M059J (cell line): ENCODE measurements around the gene EIF6. TPM values are rescaled to one million over a fixed set of nuclear protein-coding genes. Genes with fewer than 3 reads are reported as not detected.
"Not testable (repeated sequence)": the region's sequence is repeated elsewhere in the genome, so short reads cannot be mapped to it uniquely, and the experiment has no call there.

Source experiments
- DNase-seq: peaks from one replicate; pipeline ENCODE4 v3.0.0-alpha.2; 2012; ENCODE audit warnings: low read depth
- total RNA-seq: library from RNA; depleted of rRNA; stranded (reverse); fragments of >200 nt; shearing (Covaris generic); gene quantifications from 2 replicates; pipeline ENCODE4 v1.2.3, GENCODE V29; 2014

EIF6 gene
- total RNA-seq, 1 experiment from 2014 or later = 303 TPM

- DNase-seq = no peak
Measured at GRCh38 chr20:35279533-35280174, 4.9 kb downstream of the EIF6 start.

GRCh38 chr20:35279040-35279439, 5.5 kb downstream of the EIF6 start:
- peak; percentile 32 for DNase-seq

GRCh38 chr20:35277531-35278395, 6.8 kb downstream of the EIF6 start, which contains the start of gene MMP24OS:
TSS of gene MMP24OS (minus strand) at chr20:35278122. CDS start at chr20:35277929, 193 bp downstream.
- peak; percentile 89 for DNase-seq

GRCh38 chr20:35277127-35277526, 7.4 kb downstream of the EIF6 start:
- no peak for DNase-seq

GRCh38 chr20:35276408-35276807, 8.2 kb downstream of the EIF6 start:
- no peak for DNase-seq

GRCh38 chr20:35275741-35276251, 8.8 kb downstream of the EIF6 start:
- DNase-seq = no peak

- DNase-seq = no peak
Measured at GRCh38 chr20:35274172-35275092, 10.1 kb downstream of the EIF6 start.

- DNase-seq = no peak
Measured at GRCh38 chr20:35273449-35274171, 11.0 kb downstream of the EIF6 start.

- peak; percentile 52 for DNase-seq
Measured at GRCh38 chr20:35271904-35272303, 12.7 kb downstream of the EIF6 start.

- DNase-seq = no peak
Measured at GRCh38 chr20:35271073-35271882, 13.3 kb downstream of the EIF6 start.

- DNase-seq = no peak
Measured at GRCh38 chr20:35270021-35270902, 14.3 kb downstream of the EIF6 start.

- peak; percentile 69 for DNase-seq
Measured at GRCh38 chr20:35269055-35269781, 15.4 kb downstream of the EIF6 start.

- no peak for DNase-seq
Measured at GRCh38 chr20:35267092-35267491, 17.5 kb downstream of the EIF6 start.

- DNase-seq = peak; percentile 48
Measured at GRCh38 chr20:35264755-35265154, 19.8 kb downstream of the EIF6 start.

- peak; percentile 49 for DNase-seq
Measured at GRCh38 chr20:35263532-35264341, 20.8 kb downstream of the EIF6 start.

GRCh38 chr20:35262731-35263531, 21.6 kb downstream of the EIF6 start:
- peak; percentile 91 for DNase-seq

- DNase-seq = not testable (repeated sequence)
Measured at GRCh38 chr20:35262321-35262720, 22.3 kb downstream of the EIF6 start.
